GM18867 (cell line): ENCODE results near the gene TCEANC2.

Experiments
- ATAC-seq: cut with Tn5 transposase; IDR thresholded peaks from one replicate; pipeline ENCODE4 v1.9.1; 2021; ENCODE audit warnings: mild to moderate bottlenecking, moderate library complexity; ENCODE audit not compliant: unreplicated experiment

Gene TCEANC2

GRCh38 chr1:54111624-54112023 lies 58.2 kb downstream of the TCEANC2 start:
- no peak for ATAC-seq

GRCh38 chr1:54112027-54112426 lies 58.6 kb downstream of the TCEANC2 start:
- ATAC-seq = no peak

- ATAC-seq = no peak
Observed at GRCh38 chr1:54112705-54113368, 59.4 kb downstream of the TCEANC2 start.

GRCh38 chr1:54114001-54114400 lies 60.6 kb downstream of the TCEANC2 start:
- ATAC-seq = no peak

GRCh38 chr1:54114955-54115354 lies 61.5 kb downstream of the TCEANC2 start:
- no peak for ATAC-seq

DNA sequence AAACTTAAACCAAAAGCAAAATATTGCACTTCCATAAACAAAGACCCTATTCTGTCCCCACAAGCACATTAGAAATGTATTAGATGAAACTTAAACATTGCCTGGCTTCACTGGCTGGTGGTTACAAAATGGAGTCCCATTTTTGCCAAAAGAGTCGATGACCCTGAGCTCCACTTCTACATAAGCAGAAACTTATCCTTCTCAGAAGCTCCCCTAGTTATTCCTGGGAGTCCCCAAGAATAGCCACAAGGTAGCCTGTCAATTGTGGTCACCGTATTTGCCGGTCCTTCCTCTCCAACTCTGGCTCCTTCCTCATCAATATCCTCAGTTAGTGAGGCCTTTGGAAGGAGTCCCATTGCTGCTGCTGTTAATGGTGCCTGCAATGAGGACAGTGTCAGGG lies 62.1 kb downstream of the TCEANC2 start:
- ATAC-seq = no peak

- no peak for ATAC-seq
Observed at GRCh38 chr1:54117815-54118563, 64.6 kb downstream of the TCEANC2 start.

GRCh38 chr1:54118704-54119103 lies 65.3 kb downstream of the TCEANC2 start:
- ATAC-seq = no peak

- no peak for ATAC-seq
Observed at GRCh38 chr1:54120018-54120697, 66.8 kb downstream of the TCEANC2 start.

DNA sequence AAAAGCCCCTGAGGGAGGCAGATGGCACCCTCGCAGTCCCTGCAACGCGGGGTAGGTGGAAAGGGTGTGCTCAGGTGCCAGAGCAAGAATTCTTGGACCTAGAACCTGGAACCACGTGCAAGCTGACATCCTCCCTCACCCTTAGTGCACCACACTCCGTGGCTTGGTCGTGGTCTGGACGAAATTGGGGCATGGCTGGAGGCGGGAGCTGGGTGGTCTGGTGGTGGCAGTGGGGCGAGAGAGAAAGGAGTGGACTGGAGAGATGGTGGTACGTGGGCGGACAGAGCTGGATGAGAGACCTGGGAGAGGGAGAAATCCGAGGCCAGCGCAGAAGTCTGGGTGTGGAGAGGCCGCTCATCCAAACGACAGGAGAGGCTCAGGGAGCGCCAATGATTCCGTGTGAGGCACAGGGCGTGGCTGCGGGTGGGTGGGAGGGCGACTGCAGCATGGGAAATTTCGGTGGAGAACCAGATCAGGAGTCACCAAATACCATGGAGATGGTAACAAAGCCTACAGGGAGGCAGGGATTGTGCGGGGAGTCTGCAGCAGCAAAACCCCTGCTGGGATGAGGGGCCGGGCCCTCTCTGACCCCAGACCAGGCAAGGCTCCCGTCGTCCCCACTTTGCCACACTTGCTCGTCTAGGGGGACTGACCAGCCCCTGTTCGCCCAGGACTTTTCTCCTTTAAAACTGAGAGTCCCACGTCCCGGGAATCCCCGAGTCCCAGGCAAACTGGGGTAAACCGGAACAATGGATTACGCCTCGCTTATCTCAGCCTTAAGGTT lies 67.5 kb downstream of the TCEANC2 start:
- no peak for ATAC-seq

GRCh38 chr1:54121482-54122134 lies 68.2 kb downstream of the TCEANC2 start:
- no peak for ATAC-seq

- no peak for ATAC-seq
Observed at GRCh38 chr1:54122135-54122751, 68.8 kb downstream of the TCEANC2 start.

- no peak for ATAC-seq
Observed at GRCh38 chr1:54122992-54123391, 69.6 kb downstream of the TCEANC2 start.

DNA sequence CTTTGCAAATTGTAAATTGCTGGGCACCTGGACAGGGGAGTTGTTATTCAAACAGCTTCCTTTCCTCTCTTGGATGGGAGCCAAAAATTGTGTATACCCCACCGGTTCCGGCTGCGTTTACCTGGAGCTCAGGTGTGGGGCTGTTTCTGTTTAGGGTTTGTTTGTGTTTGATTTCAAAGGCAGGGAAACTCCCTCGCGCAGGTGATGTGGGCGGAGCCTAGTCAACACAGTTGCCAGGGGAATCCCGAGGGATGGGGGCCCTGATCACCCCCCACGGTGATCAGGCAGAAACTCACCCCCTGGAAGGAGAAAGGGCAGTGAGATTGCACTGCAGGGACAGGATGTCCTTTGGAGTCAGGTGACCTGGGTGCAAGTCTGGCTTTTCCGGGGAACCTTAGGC lies 71.1 kb downstream of the TCEANC2 start:
- no peak for ATAC-seq

- ATAC-seq = no peak
Observed at GRCh38 chr1:54124906-54125305, 71.5 kb downstream of the TCEANC2 start.

GRCh38 chr1:54125386-54126070 lies 72.1 kb downstream of the TCEANC2 start:
- no peak for ATAC-seq

- ATAC-seq = no peak
Observed at GRCh38 chr1:54126271-54126815, 72.9 kb downstream of the TCEANC2 start.

DNA sequence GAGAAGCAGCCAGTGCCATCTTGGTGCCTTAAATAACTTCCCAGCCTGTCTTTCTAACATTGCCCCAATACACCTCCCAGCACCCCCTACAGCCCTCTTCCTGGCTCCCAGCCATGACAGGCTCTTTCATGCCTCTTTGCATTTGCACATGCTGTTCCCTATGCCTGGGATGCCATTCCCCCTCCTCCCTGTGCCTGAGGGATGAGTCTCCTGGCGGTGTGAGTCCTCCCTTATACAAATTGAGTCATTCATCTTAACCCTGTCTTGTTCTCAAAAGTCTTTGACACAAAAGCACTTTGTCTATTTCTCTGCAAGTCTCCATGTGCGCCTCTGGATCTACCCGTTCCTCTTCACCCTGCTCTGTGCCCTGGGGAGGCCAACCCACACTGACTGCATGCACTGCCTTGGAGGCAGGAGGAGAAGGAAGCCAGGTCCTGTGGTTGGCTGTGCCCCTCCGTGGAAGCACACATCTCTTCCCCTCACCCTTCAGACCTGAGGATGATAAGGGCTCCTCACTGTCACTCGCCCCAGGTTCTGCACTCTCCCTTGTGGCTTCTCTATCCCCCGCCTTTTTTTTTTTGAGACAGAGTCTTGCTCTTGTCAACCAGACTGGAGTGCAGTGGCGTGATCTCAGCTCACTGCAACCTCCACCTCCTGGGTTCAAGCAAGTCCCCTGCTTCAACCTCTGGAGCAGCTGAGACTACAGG lies 74.3 kb downstream of the TCEANC2 start:
- ATAC-seq = no peak

DNA sequence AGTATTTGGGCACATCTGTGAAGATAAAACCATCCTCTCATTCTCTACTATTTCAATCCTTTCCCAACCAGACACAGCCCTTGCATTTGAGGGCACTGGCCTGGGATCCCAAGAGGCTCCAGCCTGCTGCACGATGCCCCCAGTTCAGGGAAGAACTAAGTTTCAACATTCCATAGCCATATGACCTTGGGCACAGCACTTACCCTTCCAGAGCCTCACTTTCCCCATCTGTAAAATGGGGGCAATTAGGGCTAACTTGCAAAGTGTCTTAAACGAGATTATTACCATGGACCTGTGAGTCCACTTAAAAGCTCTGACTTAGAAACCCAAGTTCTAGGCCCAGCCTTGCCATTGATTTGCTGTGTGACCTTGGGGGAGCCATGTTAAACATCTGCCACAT lies 76.5 kb downstream of the TCEANC2 start:
- no peak for ATAC-seq
